OCI-LY7 (cell line): Measurements from ENCODE around the gene AGAP3. TPM values are rescaled to one million over a fixed set of nuclear protein-coding genes. Genes with fewer than 3 reads are reported as not detected.

Source experiments
- BruUV-seq: library from RNA; stranded (reverse); fragments of 400-500 nt; replicated peaks from 2 replicates; lab custom pipeline; 2021; lab: Mats Ljungman, UMichigan
- CTCF ChIA-PET: fragments of 300-600 bp; sonication (Branson Sonifier 250); formaldehyde crosslinking; loops from one replicate; lab custom pipeline; 2022; ENCODE audit warnings: antibody characterized with exemption; ENCODE audit not compliant: unreplicated experiment; lab: Charles Lee
- POLR2A ChIA-PET: fragments of 300-600 bp; sonication (Branson Sonifier 250); formaldehyde crosslinking; loops from one replicate; lab custom pipeline; 2022; ENCODE audit warnings: antibody characterized with exemption; lab: Charles Lee
- DNase-seq: peaks from one replicate; pipeline ENCODE4 v3.0.0-alpha.2; 2015; ENCODE audit warnings: low spot score
- H2AFZ ChIP-seq: fragments of 200-600 bp; sonication (generic), shearing (Covaris generic); 2 replicates; pipeline ENCODE4 v1.6.1; 2014; ENCODE audit warnings: mild to moderate bottlenecking, antibody characterized with exemption, low read length, moderate library complexity
- H3K27ac ChIP-seq: fragments of 200-600 bp; sonication (generic); 2 replicates; pipeline ENCODE4 v1.5.1; 2014; ENCODE audit warnings: mixed run types, low read depth, mild to moderate bottlenecking, moderate library complexity, low read length, inconsistent platforms; ENCODE audit not compliant: poor library complexity, severe bottlenecking
- H3K36me3 ChIP-seq: fragments of 200-600 bp; sonication (generic); 2 replicates; pipeline ENCODE4 v1.6.1; 2014; ENCODE audit warnings: mild to moderate bottlenecking, antibody characterized with exemption, low read length, moderate library complexity, mixed read lengths; ENCODE audit not compliant: insufficient read depth
- H3K4me1 ChIP-seq: fragments of 200-600 bp; sonication (generic); 2 replicates; pipeline ENCODE4 v1.5.1; 2014; ENCODE audit warnings: mild to moderate bottlenecking, low read length; ENCODE audit not compliant: insufficient read depth, poor library complexity, severe bottlenecking
- H3K4me2 ChIP-seq: fragments of 200-600 bp; sonication (generic); 2 replicates; pipeline ENCODE4 v1.6.1; 2014; ENCODE audit warnings: mild to moderate bottlenecking, low read length
- H3K4me3 ChIP-seq: fragments of 200-600 bp; sonication (generic); 2 replicates; pipeline ENCODE4 v1.5.1; 2014; ENCODE audit warnings: mild to moderate bottlenecking, low read depth, low read length; ENCODE audit not compliant: poor library complexity, severe bottlenecking
- H3K79me2 ChIP-seq: fragments of 200-600 bp; sonication (generic); 2 replicates; pipeline ENCODE4 v1.6.1; 2016; ENCODE audit warnings: low read depth, mild to moderate bottlenecking, low read length, moderate library complexity, mixed read lengths; ENCODE audit not compliant: insufficient read depth
- H3K9me2 ChIP-seq: fragments of 200-600 bp; sonication (generic); 2 replicates; pipeline ENCODE4 v1.6.1; 2016; ENCODE audit warnings: mild to moderate bottlenecking, low read length, mixed read lengths; ENCODE audit not compliant: insufficient read depth
- H3K9me3 ChIP-seq: fragments of 200-600 bp; sonication (generic); 2 replicates; pipeline ENCODE4 v1.6.1; 2014; ENCODE audit warnings: mild to moderate bottlenecking, mixed run types, low read length, mixed read lengths
- H4K20me1 ChIP-seq: fragments of 200-600 bp; sonication (generic); 2 replicates; pipeline ENCODE4 v1.6.1; 2014; ENCODE audit warnings: mild to moderate bottlenecking, antibody characterized with exemption, low read length, moderate library complexity, mixed read lengths; ENCODE audit not compliant: insufficient read depth
- EZH2phosphoT487 ChIP-seq: fragments of 200-600 bp; sonication (generic); IDR thresholded peaks from 2 replicates; pipeline ENCODE4 v1.6.1; 2018; ENCODE audit warnings: low read depth, borderline replicate concordance, mild to moderate bottlenecking, mixed run types, antibody characterized with exemption, low read length, moderate library complexity, mixed read lengths
- intact Hi-C: fragments of 100-400 bp; cut with micrococcal nuclease; formaldehyde crosslinking; loops from one replicate; pipeline ENCODE4 v1.10.0; 2022; ENCODE audit not compliant: unreplicated experiment
- total RNA-seq, 2 experiments: library from RNA; depleted of rRNA in 1 of 2; stranded (reverse); fragments of >200 nt in 1 of 2; shearing (Covaris generic) in 1 of 2; gene quantifications; 2 replicates each; pipeline ENCODE4 v1.2.3, GENCODE V29; 2014 to 2022
- TF ChIP-seq, protein P1 (sequence below): fragments of 200-600 bp; sonication (generic); conservative IDR thresholded peaks from 2 replicates; pipeline ENCODE4 v1.5.1; 2014; ENCODE audit warnings: mild to moderate bottlenecking, antibody characterized with exemption, low read length, moderate library complexity, mixed read lengths

Gene AGAP3
- total RNA-seq, 2 experiments from 2014 or later = 4.8 to 30.9 TPM

DNA sequence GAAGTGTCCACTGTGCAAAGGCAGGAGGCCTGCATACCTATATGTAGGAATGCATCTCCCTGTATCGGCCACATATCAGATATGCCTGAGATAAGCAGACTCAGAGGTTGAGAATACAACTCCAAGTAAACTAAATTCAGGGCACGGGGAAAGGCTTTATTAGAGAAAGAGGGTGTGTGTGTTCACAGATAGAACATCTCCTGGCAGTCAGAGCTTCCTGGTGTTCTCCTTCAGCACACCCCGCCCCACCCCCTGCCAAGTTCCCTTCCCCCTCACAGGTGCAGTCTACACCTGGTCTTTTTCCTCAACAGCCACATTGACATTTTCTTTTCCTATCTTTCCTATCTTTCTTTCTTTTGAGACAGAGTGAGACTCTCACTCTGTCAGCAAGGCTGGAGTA is 64.1 kb downstream of the AGAP3 start:
- Histone ChIP-seq H4K20me1 (no peaks in the 10 kb centered on the region), H3K4me2 (no peak overlapping the region), H3K4me1 (no peaks in the 10 kb centered on the region), H3K9me2 (no peaks in the 10 kb centered on the region), H3K27ac (no peak overlapping the region), H2AFZ (no peak overlapping the region), H3K36me3 (no peaks in the 10 kb centered on the region), H3K79me2 (no peaks in the 10 kb centered on the region), H3K9me3 (no peaks in the 10 kb centered on the region), H3K4me3 (no peak overlapping the region)
- intact Hi-C loops = loop anchor here (10.0 kb wide), 1 partner anchor 56 kb away; no protein-coding TSS in a partner anchor
- ChIA-PET CTCF (interaction anchor here (1.0 kb wide), 1 partner anchor 9 kb away, joined by 3 read pairs; no protein-coding TSS in a partner anchor), POLR2A (no interaction called here)
- no peak for DNase-seq
- TF ChIP-seq EZH2phosphoT487 = no peak
- TF ChIP-seq, protein P1, sequence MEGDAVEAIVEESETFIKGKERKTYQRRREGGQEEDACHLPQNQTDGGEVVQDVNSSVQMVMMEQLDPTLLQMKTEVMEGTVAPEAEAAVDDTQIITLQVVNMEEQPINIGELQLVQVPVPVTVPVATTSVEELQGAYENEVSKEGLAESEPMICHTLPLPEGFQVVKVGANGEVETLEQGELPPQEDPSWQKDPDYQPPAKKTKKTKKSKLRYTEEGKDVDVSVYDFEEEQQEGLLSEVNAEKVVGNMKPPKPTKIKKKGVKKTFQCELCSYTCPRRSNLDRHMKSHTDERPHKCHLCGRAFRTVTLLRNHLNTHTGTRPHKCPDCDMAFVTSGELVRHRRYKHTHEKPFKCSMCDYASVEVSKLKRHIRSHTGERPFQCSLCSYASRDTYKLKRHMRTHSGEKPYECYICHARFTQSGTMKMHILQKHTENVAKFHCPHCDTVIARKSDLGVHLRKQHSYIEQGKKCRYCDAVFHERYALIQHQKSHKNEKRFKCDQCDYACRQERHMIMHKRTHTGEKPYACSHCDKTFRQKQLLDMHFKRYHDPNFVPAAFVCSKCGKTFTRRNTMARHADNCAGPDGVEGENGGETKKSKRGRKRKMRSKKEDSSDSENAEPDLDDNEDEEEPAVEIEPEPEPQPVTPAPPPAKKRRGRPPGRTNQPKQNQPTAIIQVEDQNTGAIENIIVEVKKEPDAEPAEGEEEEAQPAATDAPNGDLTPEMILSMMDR = no peak
- no TSS peak for BruUV-seq

GRCh38 chr7:151152643-151153513 is 66.6 kb downstream of the AGAP3 start:
- H3K4me1 ChIP-seq = no peaks in the 10 kb centered on the region
- no peak for DNase-seq
- intact Hi-C loops = loop anchor here (10.0 kb wide), 1 partner anchor 58 kb away; no protein-coding TSS in a partner anchor
- H3K9me2 ChIP-seq = no peaks in the 10 kb centered on the region
- BruUV-seq = no TSS peak
- POLR2A ChIA-PET = interaction anchor here (0.7 kb wide), 2 partner anchors 14 to 176 kb away, joined by 4 to 6 read pairs; no protein-coding TSS in a partner anchor
- H2AFZ ChIP-seq = no peak overlapping the region
- no peaks in the 10 kb centered on the region for H3K79me2 ChIP-seq
- no peak overlapping the region for H3K27ac ChIP-seq
- TF ChIP-seq EZH2phosphoT487 = no peak
- TF ChIP-seq, protein P1 = 0 out of 2 replicates have a peak, but pooled peaks have one; percentile 14
- CTCF ChIA-PET = no interaction called here
- no peak overlapping the region for H3K4me3 ChIP-seq
- H3K36me3 ChIP-seq = no peaks in the 10 kb centered on the region
- H4K20me1 ChIP-seq = no peaks in the 10 kb centered on the region
- H3K4me2 ChIP-seq = no peak overlapping the region
- H3K9me3 ChIP-seq = no peaks in the 10 kb centered on the region
